GM19455 (cell line): Measurements from ENCODE around the gene CASP10.
A peak's percentile ranks its signal among the peaks of the same experiment; 100 is the strongest.

Experiments used
- ATAC-seq: cut with Tn5 transposase; IDR thresholded peaks from one replicate; pipeline ENCODE4 v1.9.1; 2021; ENCODE audit not compliant: unreplicated experiment

Gene CASP10

GRCh38 chr2:201195331-201195730, 12.4 kb downstream of the CASP10 start:
- no peak for ATAC-seq

DNA sequence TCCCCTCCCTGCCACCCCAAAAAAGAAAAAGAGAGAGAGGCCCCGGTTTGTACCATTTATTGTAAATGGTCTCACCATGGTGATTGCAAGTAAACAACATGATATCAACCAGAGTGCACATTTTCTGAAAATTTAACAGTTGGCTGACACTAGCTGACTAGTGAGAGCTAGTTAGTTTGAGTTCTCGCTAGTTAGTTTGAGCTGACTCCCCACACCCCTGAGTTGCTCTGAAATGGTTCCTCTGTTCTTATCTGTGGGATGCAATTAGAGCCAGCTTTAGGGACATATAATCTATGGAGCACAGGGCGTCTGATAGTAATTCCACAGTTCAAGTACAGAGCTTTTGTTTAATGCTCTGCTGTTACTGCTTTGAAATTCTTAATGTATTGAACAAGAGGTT, 13.1 kb downstream of the CASP10 start:
- no peak for ATAC-seq

- no peak for ATAC-seq
Measured at GRCh38 chr2:201196803-201197202, 13.9 kb downstream of the CASP10 start.

DNA sequence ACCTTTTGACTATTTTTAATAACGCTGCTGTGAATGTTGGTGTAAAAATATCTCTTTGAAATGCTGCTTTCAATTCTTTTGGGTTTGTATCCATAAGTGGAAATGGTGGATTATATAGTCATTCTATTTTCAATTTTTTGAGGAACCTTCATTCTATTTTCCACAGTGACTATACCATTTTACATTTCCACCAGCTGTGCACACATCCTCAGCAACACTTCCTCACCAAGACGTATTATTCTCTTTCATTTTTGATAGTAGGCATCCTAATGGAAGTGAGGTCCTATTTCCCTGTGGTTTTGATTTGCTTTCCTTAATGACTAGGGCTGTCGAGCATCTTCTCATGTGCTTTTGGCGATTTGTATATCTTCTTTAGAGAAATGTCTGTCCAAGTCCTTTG, 14.8 kb downstream of the CASP10 start:
- ATAC-seq, result no peak

DNA sequence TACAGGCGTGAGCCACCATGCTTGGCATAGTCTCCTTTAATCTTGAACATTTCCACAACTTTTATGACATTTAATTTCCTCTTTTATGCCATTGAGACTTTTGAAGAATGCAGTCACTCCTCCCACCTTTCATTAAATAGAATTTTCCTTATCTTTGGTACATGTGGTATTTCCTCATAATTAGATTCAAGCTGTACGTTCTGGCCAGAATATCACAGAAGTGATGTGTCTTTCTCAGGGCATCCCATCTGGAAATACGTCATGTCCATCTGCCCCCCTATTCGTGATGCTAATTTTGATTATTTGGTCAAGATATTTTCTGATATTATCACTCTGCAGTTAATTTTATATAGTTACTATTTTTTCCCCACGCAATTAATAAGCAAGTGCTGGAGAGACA, 16.9 kb downstream of the CASP10 start:
- ATAC-seq, result no peak

DNA sequence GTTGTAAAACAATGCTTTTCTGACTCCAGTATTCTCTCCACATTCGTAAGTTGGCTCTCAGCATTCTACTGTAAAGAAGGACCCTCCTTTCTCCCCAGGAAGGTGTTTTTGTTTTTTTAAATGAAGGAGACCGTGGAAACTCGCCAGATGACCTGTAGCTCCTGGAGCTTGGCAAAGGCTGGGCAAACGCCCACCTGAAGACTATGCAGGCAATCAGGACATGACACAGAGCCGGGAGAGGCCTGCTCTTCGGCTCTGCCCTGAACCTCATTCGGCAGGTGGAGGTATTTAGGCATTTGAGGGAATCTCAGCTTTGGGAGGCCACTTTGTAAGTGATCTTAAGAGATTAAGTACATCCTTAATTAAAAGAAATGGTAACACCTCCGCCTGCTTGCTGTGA, 17.4 kb downstream of the CASP10 start:
- no peak for ATAC-seq

DNA sequence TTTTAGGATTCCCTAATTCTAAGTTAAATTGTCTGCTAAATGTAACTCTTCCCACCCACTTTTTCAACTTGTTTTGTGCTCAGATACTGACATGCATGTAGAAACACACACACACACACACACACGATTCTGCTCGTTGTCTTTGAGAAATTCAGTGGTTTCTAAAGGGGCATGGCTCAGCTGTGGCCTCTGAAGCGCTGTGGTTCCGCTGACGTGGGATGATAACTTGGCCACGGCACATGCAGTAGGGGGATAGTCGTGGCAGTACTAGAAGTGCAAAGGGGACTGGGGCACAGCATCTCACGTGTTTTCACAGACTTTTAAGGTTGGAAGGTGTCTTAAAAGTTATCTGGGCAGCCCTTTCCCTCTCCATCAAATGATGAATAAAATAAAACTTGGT, 18.4 kb downstream of the CASP10 start:
- no peak for ATAC-seq

DNA sequence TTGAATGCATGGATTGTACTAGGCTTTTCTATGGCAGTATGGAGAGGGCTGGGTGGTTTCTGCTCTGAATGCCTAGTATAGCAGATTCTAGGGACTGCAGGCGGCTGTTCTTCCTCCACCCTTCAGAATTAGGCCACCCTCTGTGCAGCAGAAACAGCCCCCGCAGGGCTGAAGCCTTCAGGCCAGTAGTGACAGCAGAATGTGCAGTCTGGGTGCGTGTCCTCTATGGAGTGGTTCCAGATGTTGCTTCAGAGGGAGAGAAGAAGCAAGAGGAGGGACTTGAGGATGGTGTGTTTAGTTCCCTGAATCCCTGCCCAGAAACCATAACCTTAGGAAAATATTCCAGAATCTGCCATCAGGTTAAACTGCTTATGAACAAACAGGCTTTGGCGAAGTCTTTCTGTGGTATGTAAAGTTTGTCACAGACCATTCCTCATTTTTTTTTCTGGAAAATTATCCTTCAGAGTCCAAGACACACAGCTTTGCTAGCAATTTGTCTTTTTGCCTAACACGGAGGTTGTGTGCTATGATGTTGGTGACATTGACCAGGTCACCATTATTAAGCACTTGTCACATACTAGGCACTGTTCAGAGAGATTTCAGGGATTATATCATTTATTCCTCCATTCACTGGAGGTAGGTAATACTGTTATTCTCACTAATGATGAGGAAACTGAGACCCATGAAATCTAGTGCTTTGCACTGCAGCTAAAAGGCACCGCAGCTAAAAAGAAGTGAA, 21.1 kb downstream of the CASP10 start:
- ATAC-seq, result no peak

DNA sequence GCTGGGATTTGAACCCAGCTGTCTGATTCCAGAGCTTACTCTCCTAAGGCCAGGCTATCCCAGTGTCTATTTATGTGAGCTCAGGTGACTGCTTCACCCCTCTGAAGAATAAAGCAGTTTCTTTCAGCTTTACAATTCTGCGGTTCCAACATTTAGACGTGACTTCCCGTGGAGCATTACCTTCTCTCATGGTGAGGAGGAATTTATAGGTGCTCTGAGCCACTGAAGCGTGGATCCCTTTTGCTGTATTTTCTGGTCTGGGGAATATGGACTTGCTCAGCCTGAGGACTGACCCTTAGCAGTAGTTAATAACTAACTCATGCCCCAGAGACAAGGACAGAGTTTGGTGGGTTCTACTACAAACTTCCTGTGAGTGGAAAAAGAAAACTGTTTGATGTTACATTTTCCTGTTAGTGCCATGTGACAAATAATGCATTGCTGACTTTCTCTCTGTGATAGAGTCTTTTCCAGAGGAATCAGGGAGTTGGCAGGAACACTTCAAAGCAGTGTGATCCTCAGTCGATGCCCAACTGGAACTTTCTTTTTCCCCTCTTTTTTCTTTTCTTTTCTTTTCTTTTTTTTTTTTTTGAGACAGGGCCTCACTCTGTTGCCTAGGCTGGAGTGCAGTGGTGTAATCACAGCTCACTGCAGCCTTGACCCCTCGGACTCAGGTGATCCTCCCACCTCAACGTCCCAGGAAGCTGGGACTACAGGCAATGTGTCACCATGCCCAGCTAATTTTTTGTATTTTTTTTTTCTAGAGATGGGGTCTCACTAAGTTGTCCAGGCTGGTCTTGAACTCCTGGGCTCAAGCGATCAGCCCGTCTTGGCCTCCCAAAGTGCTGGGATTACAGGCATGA, 21.9 kb downstream of the CASP10 start:
- no peak for ATAC-seq

- no peak for ATAC-seq
Measured at GRCh38 chr2:201205515-201205849, 22.5 kb downstream of the CASP10 start.

- ATAC-seq, result peak; percentile 72
Measured at GRCh38 chr2:201208563-201209252, 25.8 kb downstream of the CASP10 start.

DNA sequence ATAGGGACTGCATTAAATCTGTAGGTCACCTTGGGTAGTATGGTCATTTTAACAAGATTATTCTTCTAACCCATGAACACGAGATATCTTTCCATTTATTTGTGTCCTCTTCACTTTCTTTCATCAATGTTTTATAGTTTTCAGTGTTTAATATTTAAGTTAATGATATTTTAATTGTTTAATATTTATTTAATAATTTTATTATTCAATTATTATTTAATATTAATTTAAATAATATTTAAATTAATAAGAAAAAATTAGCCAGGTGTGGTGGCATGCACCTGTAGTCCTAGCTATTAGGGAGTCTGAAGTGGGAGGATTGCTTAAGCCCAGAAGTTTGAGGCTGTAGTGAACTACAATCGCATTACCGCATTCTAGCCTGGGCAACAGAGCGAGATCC, 33.0 kb downstream of the CASP10 start:
- no peak for ATAC-seq

- no peak for ATAC-seq
Measured at GRCh38 chr2:201216918-201217317, 34.0 kb downstream of the CASP10 start.

GRCh38 chr2:201218780-201219179, 35.8 kb downstream of the CASP10 start:
- no peak for ATAC-seq

DNA sequence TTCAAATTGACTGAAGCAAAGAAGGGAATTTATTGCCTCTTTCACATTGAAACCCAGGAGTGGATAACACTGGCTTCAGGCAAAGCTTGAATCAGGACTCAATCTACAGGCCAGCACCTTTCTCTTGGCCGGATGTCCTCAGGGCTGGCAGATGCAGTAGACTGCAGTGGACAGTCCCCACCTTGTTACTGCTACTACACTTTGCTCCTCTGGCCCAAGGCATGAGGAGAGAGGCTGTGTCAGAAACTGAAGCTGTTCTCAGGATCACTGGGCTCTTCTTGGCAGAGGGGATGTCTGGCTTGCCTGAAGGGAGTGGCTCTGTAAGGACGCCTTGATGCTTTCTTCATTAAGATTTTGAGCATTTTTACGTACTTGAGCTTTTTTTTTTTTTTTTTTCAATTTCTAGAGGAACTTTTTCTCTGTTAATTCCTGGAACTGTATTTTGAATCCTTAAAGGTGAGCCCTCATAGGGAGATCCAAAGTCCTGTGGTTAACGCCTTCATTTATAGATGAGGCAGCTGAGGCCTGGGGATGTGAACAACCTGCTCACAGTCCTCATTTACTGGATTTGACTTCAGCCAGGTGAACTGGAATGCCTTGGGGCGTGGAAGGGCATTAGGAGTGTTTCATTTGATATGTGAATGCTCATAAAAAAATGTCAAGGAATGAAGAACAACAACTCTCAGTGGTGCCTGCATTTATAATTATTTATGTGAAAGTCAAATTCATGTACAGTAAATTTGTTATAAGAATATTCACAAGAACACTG, 36.6 kb downstream of the CASP10 start:
- ATAC-seq, result no peak

- no peak for ATAC-seq
Measured at GRCh38 chr2:201220102-201220570, 37.2 kb downstream of the CASP10 start.

DNA sequence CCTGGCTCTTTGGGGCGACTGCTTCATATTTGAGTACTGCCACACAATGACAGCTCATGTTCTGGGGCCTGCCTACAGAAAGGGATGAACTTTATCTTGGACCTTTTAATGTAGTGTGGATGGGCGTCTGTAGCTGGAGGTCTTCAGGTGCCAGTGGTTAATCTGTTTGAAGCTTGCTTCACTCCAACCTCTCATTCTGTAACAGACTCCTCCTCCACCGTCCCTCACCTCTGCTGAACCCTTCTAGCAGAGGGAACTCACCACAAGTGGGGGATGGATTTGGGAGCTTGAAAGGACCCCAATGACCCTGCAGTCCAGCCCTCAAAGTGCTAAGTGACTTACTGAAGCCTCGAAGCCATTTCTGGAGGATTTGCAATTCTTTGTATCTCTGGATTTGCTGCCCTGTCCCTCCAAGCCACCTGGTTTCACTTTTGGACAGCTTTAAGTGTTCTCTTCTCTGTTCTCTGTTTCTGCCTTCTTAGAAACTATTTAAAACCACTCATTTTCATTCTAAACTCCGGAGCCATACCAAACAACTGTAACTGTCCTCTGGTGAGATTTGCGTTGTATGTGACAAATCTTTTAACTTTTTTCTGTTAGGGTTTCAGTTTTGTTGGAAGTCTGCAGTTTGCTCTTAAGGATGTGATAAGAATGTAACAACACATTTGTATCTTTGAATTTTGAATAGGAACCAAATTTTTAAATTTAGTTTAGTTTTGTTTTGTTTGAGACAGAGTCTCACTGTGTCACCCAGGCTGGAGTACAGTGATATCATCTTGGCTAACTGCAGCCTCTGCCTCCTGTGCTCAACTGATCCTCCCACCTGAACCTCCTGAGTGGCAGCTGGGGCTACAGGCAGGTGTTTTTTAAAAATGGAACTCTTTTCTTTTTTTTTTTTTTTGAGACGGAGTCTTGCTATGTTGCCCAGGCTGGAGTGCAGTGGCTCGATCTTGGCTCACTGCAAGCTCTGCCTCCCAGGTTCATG, 40.4 kb downstream of the CASP10 start:
- peak; percentile 97 for ATAC-seq

DNA sequence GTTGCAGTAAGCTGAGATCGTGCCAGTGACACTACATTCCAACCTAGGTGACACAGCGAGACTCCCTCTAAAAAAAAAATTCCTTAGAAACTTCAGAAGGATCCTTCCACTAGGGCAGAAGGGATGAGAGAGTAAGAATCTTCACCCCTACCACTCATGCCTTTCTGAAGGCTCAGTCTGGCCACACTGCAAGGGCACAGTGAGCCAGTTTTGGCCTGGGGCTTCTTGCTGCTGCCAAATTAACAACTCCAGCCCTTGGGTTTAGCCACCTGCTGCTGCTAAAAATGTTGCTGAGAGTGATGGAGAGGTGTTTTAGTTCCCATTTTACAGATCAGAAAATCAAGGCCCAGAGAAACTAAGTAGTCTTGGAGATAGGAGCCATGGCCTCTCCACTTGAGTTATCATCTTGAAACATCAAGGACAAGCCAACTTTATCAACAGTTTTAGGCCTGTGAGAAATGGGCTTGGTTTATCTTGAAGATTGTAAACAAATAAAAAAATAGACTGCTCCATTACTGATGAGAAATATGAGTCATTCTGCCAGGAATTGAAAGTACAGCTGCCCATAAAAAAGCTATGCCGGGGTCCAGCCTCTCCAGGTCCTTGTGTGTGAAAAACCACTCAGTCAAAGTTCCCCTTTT, 45.5 kb downstream of the CASP10 start:
- no peak for ATAC-seq

DNA sequence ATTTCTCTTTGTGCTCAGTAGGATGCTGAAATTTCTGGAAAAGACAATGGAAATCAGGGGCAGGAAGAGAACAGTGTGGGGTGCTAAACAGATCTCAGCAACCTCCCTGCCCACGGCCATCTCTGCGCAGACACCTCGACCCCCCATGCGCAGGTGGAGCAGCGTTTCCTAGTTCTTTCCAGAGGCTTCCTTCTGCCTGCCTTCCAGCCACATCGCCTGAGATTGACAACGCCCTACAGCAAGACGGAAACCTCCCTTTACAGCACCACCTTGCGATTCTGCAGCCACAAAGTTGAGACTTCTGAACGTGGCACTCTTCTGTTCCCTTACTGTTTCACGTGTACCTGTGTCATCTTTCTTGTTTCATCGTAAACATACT, 46.0 kb downstream of the CASP10 start:
- ATAC-seq, result no peak
